ENCODE results near the gene EVX1.

EVX1 gene

DNA sequence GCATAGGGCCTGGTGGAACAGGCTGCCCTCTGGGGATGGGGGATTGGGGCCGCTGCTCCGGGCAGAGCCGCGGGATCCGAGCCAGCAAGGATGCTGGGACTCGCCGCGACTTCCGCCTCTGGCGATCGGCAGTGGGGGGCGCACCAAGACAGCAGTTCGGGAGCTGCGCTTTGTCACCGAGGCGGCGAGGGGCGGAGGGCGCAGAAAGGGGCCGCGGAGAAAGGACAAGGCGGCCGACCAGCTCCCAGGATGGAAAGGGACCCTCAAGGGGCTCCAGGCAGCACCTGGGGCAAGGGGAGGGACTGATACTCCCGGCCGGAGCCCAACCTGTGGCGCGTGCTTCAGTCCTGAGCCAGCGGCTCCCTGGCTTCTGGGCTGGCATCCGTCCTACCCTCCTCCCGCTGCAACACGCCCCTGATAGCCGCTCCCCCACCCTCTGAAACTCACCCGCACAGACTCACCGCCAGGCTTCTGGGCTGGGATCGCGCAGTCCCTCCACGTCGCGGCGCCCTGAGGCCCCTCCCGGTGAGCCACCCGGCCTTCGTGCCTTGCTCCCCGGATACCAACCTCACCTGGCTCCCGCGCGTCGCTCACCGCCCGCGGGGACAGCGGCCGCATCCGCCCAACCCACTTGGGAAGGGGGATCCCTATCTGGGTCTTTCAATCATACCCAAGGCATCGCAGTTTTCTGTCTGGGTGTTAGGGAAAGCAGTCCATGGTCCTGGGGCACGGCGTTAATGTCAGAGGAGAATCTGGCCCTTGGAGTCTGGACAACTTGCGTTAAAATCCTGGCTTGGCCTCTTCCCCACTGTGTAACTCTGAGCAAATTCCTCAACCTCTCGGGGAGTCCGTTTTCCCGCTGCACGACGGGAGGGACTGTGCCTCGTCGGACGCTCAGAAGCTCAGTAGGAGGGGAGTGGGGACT lies 7.0 kb upstream of the EVX1 start:
- no peak for FAIRE-seq

DNA sequence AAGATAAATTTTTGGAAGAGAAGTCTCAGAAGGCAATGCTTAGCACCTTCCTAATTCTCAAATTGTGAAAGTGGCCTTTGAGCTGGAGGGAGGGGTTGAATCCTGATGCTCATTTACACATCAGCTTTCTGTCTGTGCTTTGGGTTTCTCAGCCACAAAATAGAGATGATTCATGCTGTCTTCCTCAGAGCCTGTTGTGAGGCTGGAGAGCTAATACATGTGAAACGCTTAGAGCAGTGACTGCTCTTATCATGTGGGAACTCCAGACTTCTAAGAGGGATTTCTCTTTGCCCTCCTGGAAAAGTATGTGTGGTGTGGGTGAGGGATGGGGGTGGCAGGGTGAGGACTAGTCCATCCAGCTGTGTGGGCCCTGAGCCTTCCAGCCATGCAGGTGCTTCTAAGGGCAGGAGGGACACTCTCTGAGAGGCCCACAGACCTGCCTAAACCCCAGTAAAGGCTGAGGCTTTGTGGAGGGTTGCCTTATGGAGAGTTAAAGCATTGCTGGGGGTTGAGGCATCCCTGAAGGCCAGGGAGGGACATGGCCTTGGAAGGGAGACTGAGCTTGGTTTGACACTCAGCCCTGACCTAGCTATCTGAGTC lies 4.8 kb upstream of the EVX1 start:
- FAIRE-seq: no peak

DNA sequence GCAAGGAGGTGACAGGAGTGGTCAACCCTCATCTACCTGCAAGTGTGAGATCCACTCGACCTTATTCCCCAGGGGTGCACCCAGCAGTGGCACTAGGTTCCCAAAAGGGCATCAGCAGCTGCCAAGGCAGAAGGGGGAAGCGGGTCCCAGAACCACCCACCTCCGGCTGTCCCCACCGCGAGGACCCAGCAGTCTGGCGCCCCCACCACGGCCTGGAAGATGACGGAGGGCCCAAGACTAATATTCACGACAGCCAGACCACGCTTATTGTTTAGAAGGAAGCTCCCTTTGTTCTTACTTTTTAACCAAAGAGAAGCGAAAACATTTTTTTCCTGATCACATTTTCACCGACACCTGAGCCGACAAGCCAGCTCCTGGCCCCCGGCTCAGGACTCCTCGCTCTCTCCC lies 3.6 kb upstream of the EVX1 start:
- no peak for FAIRE-seq

DNA sequence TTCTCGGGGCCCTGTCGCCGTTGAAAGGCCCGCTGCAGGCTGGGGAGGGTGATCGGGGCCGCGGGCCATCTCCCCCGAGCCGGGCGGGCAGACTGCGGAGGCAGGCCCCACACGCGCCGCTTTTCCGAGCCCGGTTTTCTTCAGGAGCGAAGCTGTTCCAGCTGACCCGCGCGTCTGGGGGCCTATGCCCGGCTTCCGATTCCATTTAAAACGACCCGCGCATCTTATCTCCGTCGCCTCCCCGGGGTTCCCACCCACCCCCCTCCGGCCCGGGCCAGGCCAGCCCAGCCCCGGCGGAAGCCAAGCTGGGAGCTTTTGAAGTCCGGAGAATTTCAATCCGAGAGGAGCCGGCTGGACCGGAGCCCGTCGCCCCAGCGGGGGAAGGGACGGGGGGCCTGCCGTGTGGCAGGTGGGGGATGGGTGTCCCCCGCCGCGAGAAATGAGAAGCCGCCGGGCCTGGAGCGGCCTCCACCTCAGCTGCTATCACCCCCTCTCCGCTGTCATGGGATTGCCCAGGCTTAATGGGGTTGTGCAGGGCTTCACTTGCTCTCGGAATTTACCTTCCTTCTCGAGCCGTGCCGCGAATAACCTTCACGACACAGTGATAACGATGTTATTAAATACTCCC lies 3.1 kb upstream of the EVX1 start:
- FAIRE-seq: no peak

DNA sequence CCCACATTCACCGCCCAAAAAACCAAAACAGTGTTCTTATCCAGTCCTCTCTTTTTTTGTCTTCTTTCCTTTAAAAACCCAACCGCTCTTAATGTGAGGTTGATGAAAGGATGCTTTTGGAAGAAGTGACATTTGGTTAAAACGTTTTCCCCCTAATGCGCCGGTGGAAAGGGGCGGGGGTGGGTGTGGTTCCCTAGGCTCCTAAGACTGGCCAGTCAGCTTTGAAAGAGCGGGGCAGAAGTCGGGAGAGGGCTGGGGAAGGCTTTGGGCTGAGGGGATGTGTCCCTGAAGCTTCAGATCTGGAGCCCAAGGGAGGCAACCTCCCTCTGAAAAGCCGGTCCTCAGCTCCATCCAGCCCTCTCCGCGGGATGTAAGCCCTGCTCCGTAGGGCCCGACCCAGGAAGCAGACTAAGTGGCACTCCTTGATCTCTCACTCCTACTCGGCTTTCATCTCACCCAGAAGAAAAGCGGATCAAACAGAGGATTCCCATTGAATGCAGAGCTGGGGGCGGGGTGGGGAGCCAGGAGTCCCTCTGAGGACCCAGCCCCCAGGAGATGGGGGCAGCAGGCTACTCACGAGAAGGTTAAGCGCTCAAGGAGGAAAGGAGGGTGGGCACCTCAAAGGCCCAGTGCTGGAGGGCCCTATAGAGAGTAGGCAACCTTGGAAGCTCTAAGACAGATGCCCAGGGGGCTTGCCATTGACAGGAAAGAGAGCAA lies 2.4 kb upstream of the EVX1 start:
- FAIRE-seq: no peak

DNA sequence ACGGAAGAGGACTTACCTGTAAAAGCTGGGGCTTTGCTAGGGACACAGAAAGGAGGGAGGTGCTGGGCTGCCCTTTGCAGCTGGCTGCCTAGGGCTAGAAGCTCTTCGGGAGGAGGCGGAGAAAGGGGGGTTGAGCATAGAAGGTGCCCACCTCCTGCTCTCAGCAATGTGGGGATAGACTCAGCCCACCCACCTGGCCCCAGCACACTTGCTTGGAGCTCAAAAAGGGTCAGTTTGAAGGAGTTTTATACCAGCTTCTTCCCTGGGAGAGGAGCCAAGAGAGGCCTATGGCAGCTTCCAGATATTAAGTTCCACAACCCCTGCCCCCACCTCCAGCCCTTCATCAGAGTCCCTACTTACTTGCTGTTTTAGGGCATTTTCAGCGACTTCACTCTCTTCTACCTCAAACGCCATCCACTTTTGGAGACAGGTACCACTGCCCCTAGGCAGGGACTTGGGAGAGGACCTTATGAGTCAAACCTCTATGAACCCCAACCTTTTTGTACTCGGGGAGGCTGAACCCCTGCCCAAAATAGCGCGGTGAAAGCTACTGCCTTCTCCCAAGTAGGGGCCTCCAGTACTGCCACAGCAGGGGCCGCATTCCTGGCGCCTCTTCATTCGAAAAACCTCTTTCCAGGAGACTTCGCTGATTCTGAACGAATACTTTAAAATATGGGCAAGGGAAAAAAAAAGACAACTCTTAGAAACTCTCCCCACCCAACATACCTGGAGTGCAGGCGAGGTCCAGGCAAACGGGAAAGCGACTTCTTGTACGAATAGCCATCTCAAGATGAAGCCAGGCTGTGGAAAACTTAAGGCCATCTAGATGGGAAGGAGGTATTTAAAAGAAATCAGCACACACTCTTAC lies 1.2 kb upstream of the EVX1 start:
- no peak for FAIRE-seq

- FAIRE-seq: no peak
Measured at GRCh38 chr7:27242154-27242553, 448 bp upstream of the EVX1 start.

DNA sequence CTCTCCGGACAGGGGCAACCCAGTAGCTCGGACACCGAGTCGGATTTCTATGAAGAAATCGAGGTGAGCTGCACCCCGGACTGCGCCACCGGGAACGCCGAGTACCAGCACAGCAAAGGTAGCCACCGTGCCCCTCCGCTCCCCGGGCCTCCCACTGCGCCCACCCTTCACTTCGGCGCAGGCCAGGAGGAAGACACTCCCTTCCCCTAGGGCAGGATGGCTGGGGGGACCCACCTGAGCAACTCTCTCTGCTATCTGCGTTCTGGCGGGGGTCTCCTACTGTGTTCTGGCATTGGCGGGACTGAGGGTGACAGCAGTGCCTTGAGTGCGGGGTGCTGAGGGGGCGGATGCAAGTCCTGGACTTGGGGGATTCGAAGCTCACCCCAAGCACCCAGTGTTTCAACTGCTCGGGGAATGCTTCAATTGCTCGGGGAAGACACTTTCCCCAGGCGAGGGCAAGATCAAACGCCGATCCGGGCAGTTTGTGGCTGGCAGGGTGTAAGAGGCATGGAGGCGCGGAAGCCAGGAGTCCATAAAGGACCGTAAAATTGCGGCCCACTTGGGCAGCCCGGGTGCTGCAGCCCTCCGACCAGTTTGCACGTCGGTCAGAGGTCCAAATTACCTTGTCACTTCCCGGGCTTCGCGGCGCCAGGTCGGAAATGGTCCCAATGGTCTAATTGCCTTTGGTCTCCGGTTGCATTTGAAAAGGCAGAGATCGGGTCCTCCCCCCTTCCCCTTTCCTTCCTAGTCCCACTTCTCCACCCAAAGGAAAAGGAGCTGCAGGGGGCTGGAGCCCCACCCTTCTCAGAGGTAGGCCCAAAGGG lies 950 bp downstream of the EVX1 start:
- no peak for FAIRE-seq

DNA sequence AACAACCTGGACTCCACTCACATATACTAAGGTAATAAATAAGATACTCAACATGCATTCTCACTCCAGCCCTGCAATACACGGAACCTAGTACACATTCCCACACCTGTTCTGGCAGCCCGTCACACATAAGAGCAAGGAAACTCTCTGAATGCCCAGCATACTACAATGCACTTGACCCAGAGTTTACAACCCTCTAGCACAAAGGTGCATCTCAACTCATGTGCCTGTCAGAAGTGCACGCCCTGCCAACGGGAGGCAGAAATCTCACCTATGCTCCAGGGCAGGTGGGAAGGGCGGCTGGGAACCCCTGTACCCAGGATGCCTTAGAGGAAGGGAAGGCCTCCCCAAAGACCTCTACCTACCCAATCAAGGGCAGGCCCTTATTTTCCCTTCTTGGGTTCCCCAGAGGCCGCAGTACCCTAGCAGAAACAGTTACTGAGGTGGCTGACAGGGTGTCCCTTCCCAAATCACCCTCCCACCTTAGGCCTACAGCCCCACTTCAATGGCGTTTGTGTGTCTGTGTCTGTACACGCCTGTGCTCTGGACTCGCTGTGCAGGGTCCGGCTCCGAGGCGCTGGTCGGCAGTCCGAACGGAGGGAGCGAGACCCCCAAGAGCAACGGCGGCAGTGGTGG lies 2.0 kb downstream of the EVX1 start:
- FAIRE-seq: no peak

GRCh38 chr7:27245124-27245797 lies 2.7 kb downstream of the EVX1 start:
- no peak for FAIRE-seq

DNA sequence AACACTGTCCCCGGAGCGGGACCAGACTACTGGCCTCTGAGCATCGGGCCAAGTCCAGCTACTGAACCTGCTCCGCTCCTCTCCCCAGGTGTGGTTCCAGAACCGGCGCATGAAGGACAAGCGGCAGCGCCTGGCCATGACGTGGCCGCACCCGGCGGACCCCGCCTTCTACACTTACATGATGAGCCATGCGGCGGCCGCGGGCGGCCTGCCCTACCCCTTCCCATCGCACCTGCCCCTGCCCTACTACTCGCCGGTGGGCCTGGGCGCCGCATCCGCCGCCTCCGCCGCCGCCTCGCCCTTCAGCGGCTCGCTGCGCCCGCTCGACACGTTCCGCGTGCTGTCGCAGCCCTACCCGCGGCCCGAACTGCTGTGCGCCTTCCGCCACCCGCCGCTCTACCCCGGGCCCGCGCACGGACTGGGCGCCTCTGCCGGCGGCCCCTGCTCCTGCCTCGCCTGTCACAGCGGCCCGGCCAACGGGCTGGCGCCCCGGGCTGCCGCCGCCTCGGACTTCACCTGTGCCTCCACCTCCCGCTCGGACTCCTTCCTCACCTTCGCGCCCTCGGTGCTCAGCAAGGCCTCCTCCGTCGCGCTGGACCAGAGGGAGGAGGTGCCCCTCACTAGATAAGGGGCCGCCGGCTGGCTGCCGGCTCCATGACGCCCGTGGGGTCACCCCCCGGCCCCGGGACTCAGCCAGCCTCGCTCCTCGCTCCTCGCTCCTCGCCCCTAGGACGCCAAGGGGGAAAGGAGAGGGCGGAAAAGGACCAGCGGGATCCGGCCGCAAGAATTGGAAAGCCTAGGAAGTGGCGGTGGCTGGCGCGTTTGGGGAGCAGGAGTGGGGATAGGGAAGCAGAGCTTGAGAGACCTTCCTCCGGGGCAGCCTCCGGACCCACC lies 3.4 kb downstream of the EVX1 start:
- FAIRE-seq: no peak

DNA sequence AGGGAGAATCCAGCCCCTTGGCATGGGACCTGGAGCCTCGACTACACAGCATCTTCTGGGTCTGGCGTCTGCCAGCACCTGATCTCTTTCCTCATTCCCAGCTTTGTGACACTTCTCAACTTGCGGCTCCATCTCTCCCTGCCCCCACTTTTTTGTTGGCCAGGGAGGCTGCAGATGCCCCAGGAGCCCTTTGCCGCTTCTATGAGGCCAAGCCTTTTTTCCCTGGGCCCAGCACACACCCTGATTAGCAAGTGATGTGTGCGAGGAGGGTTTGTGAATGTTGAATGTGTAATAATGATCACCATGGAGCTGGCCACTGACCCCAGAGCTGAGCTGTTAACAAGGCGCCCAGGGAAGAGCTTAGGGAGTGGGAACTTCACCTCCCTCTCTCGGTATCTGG lies 4.4 kb downstream of the EVX1 start:
- no peak for FAIRE-seq

GRCh38 chr7:27247452-27248426 lies 5.1 kb downstream of the EVX1 start:
- FAIRE-seq: no peak

DNA sequence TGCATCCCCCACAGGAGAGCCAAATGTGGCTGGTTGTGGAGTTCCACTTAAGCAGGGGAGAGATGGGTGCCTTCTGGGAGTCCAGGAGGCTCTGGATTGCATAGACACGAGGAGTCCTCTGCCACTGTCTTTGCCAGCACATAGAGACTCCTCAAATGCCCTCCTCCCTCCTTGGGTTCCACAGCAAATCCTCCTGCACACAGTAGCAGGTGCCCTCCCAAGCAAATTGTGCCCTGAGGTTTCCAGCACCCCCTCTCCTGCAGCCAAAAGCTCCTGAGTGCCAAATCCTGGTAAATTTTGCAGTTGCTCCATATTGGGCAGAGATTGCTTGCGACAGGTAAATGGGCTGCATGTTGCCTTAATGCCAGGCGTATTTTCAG lies 5.8 kb downstream of the EVX1 start:
- no peak for FAIRE-seq

GRCh38 chr7:27248911-27249723 lies 6.5 kb downstream of the EVX1 start:
- FAIRE-seq: no peak

GRCh38 chr7:27249724-27250556 lies 7.3 kb downstream of the EVX1 start:
- no peak for FAIRE-seq
